ENCODE results near the gene GPR45. TPM values are rescaled to one million over a fixed set of nuclear protein-coding genes. Genes with fewer than 3 reads are reported as not detected.
A peak's percentile ranks its signal among the peaks of the same experiment; 100 is the strongest.

Gene GPR45
- total RNA-seq, 1 experiment from 2014 or later = not detected

- no peaks in the 10 kb centered on the region for H3K36me3 ChIP-seq (ENCODE audit: control insufficient read depth, insufficient read depth, low read length)
- no peak for DNase-seq
- peaks cover 2% of the 10 kb centered on the region for H3K27me3 Mint-ChIP-seq (ENCODE audit: insufficient read depth, unreplicated experiment)
- H3K4me1 Mint-ChIP-seq (ENCODE audit: low read depth, unreplicated experiment) = peaks cover 7% of the 10 kb centered on the region
- H3K9me3 ChIP-seq = no peaks in the 10 kb centered on the region
- ChIA-PET POLR2A (no interaction called here), CTCF (no interaction called here)
- H3K27ac Mint-ChIP-seq (ENCODE audit: unreplicated experiment) = no peak overlapping the region
- H3K36me3 Mint-ChIP-seq (ENCODE audit: insufficient read depth, unreplicated experiment) = peaks cover 7% of the 10 kb centered on the region
- H3K4me3 Mint-ChIP-seq (ENCODE audit: unreplicated experiment) = no peak overlapping the region
- no TSS peak for BruUV-seq (replicated peaks)
- no peak for TF ChIP-seq CTCF (IDR thresholded peaks at IDR 0.05; ENCODE audit: insufficient read depth in 1 of 2, low read depth in 1 of 2, low read length in 1 of 2, severe bottlenecking in 1 of 2, unreplicated experiment in 1 of 2)
- H3K4me3 ChIP-seq (ENCODE audit: low read depth, low read length) = no peak overlapping the region
- no peaks in the 10 kb centered on the region for H3K27me3 ChIP-seq (replicated peaks; ENCODE audit: control insufficient read depth, insufficient read depth, low read length)
- H3K4me1 ChIP-seq = peaks cover 12% of the 10 kb centered on the region; the same call in 1 of the 2 replicates
- no peaks in the 10 kb centered on the region for H3K9me3 Mint-ChIP-seq (ENCODE audit: unreplicated experiment)
- intact Hi-C loops (cut with micrococcal nuclease; ENCODE audit: unreplicated experiment) = no loop called here
Observed at GRCh38 chr2:105252271-105252670, 10.7 kb downstream of the GPR45 start.

GRCh38 chr2:105254531-105255210 is 13.1 kb downstream of the GPR45 start:
- Mint-ChIP-seq H3K4me1 (ENCODE audit: low read depth, unreplicated experiment) (peaks cover 7% of the 10 kb centered on the region), H3K27me3 (ENCODE audit: insufficient read depth, unreplicated experiment) (peaks cover 2% of the 10 kb centered on the region), H3K9me3 (ENCODE audit: unreplicated experiment) (no peaks in the 10 kb centered on the region), H3K4me3 (ENCODE audit: unreplicated experiment) (no peak overlapping the region), H3K36me3 (ENCODE audit: insufficient read depth, unreplicated experiment) (peaks cover 7% of the 10 kb centered on the region), H3K27ac (ENCODE audit: unreplicated experiment) (no peak overlapping the region)
- no peak for DNase-seq
- H3K27me3 ChIP-seq (replicated peaks; ENCODE audit: control insufficient read depth, insufficient read depth, low read length) = no peaks in the 10 kb centered on the region
- H3K4me3 ChIP-seq (ENCODE audit: low read depth, low read length) = no peak overlapping the region
- POLR2A ChIA-PET = no interaction called here
- H3K9me3 ChIP-seq = no peaks in the 10 kb centered on the region
- no TSS peak for BruUV-seq (replicated peaks)
- H3K36me3 ChIP-seq (ENCODE audit: control insufficient read depth, insufficient read depth, low read length) = no peaks in the 10 kb centered on the region
- intact Hi-C loops (cut with micrococcal nuclease; ENCODE audit: unreplicated experiment) = no loop called here
- peaks cover 12% of the 10 kb centered on the region; the same call in 1 of the 2 replicates for H3K4me1 ChIP-seq
- CTCF ChIA-PET = no interaction called here
- no peak for TF ChIP-seq CTCF (IDR thresholded peaks at IDR 0.05; ENCODE audit: insufficient read depth in 1 of 2, low read depth in 1 of 2, low read length in 1 of 2, severe bottlenecking in 1 of 2, unreplicated experiment in 1 of 2)

- Mint-ChIP-seq H3K27ac (ENCODE audit: unreplicated experiment) (peak overlapping the region; percentile 58), H3K4me1 (ENCODE audit: low read depth, unreplicated experiment) (peaks cover 7% of the 10 kb centered on the region), H3K4me3 (ENCODE audit: unreplicated experiment) (no peak overlapping the region), H3K36me3 (ENCODE audit: insufficient read depth, unreplicated experiment) (peaks cover 8% of the 10 kb centered on the region), H3K9me3 (ENCODE audit: unreplicated experiment) (no peaks in the 10 kb centered on the region), H3K27me3 (ENCODE audit: insufficient read depth, unreplicated experiment) (no peaks in the 10 kb centered on the region)
- ChIA-PET POLR2A (no interaction called here), CTCF (no interaction called here)
- no peaks in the 10 kb centered on the region for H3K36me3 ChIP-seq (ENCODE audit: control insufficient read depth, insufficient read depth, low read length)
- intact Hi-C loops (cut with micrococcal nuclease; ENCODE audit: unreplicated experiment) = no loop called here
- no peaks in the 10 kb centered on the region for H3K27me3 ChIP-seq (replicated peaks; ENCODE audit: control insufficient read depth, insufficient read depth, low read length)
- no peak overlapping the region for H3K4me3 ChIP-seq (ENCODE audit: low read depth, low read length)
- TF ChIP-seq CTCF (IDR thresholded peaks at IDR 0.05; ENCODE audit: insufficient read depth in 1 of 2, low read depth in 1 of 2, low read length in 1 of 2, severe bottlenecking in 1 of 2, unreplicated experiment in 1 of 2) = no peak
- H3K4me1 ChIP-seq = peaks cover 12% of the 10 kb centered on the region; the same call in 1 of the 2 replicates
- no TSS peak for BruUV-seq (replicated peaks)
- DNase-seq = no peak
- H3K9me3 ChIP-seq = no peaks in the 10 kb centered on the region
Observed at GRCh38 chr2:105255979-105256378, 14.4 kb downstream of the GPR45 start.

Data from Caco-2 (cell line).